DND-41 (cell line): ENCODE measurements around the gene C14orf119.

ENCODE experiments used
- CTCF ChIP-seq: IDR thresholded peaks from 2 replicates; pipeline ENCODE4 v1.5.1; 2012; ENCODE audit warnings: borderline replicate concordance, low read length, moderate library complexity, mild to moderate bottlenecking; ENCODE audit not compliant: poor library complexity, severe bottlenecking; ENCODE audit errors: extremely low read depth
- EZH2 ChIP-seq: IDR thresholded peaks from 3 replicates; pipeline ENCODE4 v1.6.1; 2012; ENCODE audit warnings: borderline replicate concordance, low read depth, mild to moderate bottlenecking, moderate library complexity, low read length, inconsistent platforms; ENCODE audit not compliant: severe bottlenecking

- TF ChIP-seq CTCF (no peak), EZH2 (no peak)
These were observed 30.7 kb downstream of the C14orf119 start for GRCh38 chr14:23125933-23126524.
